Stimulated activated CD4-positive, alpha-beta T cell treated with anti-CD3 and anti-CD28 coated beads, Interleukin-12 subunit alpha, Interleukin-12 subunit beta, amount 100 ng/mL, for 4 hours (primary cell): Measurements from ENCODE around the gene PLA2G4F.

Experiments
- DNase-seq: peaks from one replicate; pipeline ENCODE4 v3.0.0-alpha.2; 2020

The PLA2G4F gene

GRCh38 chr15:42156243-42156922, at the start of gene PLA2G4F:
TSS of gene PLA2G4F (minus strand) at chr15:42156636. CDS start at chr15:42156549, 87 bp downstream.
- no peak for DNase-seq

GRCh38 chr15:42203891-42204290, 47.5 kb upstream of the PLA2G4F start:
- no peak for DNase-seq

- DNase-seq, result no peak
These were observed 46.2 kb upstream of the PLA2G4F start for GRCh38 chr15:42202653-42203052.

GRCh38 chr15:42201801-42202200, 45.4 kb upstream of the PLA2G4F start:
- DNase-seq, result no peak

- DNase-seq, result no peak
These were observed 42.7 kb upstream of the PLA2G4F start for GRCh38 chr15:42199126-42199525.

- DNase-seq, result no peak
These were observed 42.1 kb upstream of the PLA2G4F start for GRCh38 chr15:42198516-42198915.

- no peak for DNase-seq
These were observed 38.1 kb upstream of the PLA2G4F start for GRCh38 chr15:42194513-42194912.

- no peak for DNase-seq
These were observed 36.9 kb upstream of the PLA2G4F start for GRCh38 chr15:42193383-42193782.

- no peak for DNase-seq
These were observed 35.3 kb upstream of the PLA2G4F start for GRCh38 chr15:42191610-42192346.

GRCh38 chr15:42190370-42190769, 33.9 kb upstream of the PLA2G4F start:
- no peak for DNase-seq

- DNase-seq, result no peak
These were observed 29.4 kb upstream of the PLA2G4F start for GRCh38 chr15:42185801-42186200.

GRCh38 chr15:42184736-42185135, 28.3 kb upstream of the PLA2G4F start:
- no peak for DNase-seq

- no peak for DNase-seq
These were observed 27.9 kb upstream of the PLA2G4F start for GRCh38 chr15:42184296-42184695.

- no peak for DNase-seq
These were observed 26.5 kb upstream of the PLA2G4F start for GRCh38 chr15:42182961-42183360.

- no peak for DNase-seq
These were observed 26.0 kb upstream of the PLA2G4F start for GRCh38 chr15:42182328-42182886.

- no peak for DNase-seq
These were observed 21.6 kb upstream of the PLA2G4F start for GRCh38 chr15:42178056-42178455.

- no peak for DNase-seq
These were observed 19.2 kb upstream of the PLA2G4F start for GRCh38 chr15:42175671-42176070.

- DNase-seq, result no peak
These were observed 16.0 kb upstream of the PLA2G4F start for GRCh38 chr15:42172475-42172874.

GRCh38 chr15:42171795-42172194, 15.4 kb upstream of the PLA2G4F start:
- no peak for DNase-seq

- no peak for DNase-seq
These were observed 14.7 kb upstream of the PLA2G4F start for GRCh38 chr15:42171122-42171521.

- no peak for DNase-seq
These were observed 9.9 kb upstream of the PLA2G4F start for GRCh38 chr15:42166225-42166940.

- no peak for DNase-seq
These were observed 8.7 kb upstream of the PLA2G4F start for GRCh38 chr15:42165106-42165505.

GRCh38 chr15:42163947-42164550, 7.6 kb upstream of the PLA2G4F start:
- DNase-seq, result no peak
